ENCODE measurements around the gene RHO. TPM values are rescaled to one million over a fixed set of nuclear protein-coding genes. Genes with fewer than 3 reads are reported as not detected.

RHO gene
- total RNA-seq, 2 experiments from 2014 or later: not detected

DNA sequence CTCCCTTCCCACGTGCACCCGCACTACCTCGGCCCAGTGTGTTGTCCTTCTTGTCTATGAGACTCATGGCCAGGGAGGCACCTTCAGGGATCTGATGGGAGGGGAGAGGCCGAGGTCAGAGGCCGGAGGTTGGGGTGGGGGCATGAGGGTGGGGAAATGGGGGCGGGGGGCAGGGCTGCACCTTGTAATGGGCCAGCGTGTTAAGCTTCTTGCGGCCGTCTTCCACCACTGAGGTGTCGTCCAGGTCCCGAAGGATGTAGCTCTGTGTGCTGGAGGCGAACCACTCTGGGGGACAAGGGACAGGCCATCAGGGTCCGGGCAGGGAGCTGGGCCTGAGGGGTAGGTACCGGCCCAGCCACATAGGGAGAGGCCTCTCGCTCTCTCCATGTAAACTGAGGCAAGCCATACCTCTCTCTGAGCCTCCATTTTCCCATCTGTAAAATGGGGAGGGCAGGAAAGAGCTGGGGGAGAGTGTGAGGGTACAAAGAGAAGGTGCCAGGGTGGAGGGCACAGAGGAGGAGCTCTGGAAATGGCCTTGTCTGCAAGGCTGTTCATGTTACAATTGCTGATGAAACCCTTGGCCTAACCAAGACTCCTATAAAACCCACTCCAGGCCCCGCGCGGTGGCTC, 33.3 kb downstream of the RHO start:
- ChIA-PET POLR2A (no interaction called here), CTCF (no interaction called here)
- no peaks in the 10 kb centered on the region for H3K9me3 Mint-ChIP-seq
- H3K4me1 Mint-ChIP-seq (ENCODE audit: low read depth): peaks cover 4% of the 10 kb centered on the region
- no peaks in the 10 kb centered on the region for H3K36me3 Mint-ChIP-seq (ENCODE audit: low read depth)
- H3K27ac Mint-ChIP-seq: no peak overlapping the region
- intact Hi-C loops (cut with micrococcal nuclease): no loop called here
- no peak for DNase-seq
- H3K27me3 Mint-ChIP-seq: no peaks in the 10 kb centered on the region
- TF ChIP-seq CTCF (IDR thresholded peaks at IDR 0.05): no peak
- ATAC-seq: no peak
- no peak overlapping the region for H3K4me3 Mint-ChIP-seq

- no peak for TF ChIP-seq CTCF (IDR thresholded peaks at IDR 0.05)
- H3K27ac Mint-ChIP-seq: no peak overlapping the region
- POLR2A ChIA-PET: no interaction called here
Observed at GRCh38 chr3:129562803-129563202, 34.4 kb downstream of the RHO start.

DNA sequence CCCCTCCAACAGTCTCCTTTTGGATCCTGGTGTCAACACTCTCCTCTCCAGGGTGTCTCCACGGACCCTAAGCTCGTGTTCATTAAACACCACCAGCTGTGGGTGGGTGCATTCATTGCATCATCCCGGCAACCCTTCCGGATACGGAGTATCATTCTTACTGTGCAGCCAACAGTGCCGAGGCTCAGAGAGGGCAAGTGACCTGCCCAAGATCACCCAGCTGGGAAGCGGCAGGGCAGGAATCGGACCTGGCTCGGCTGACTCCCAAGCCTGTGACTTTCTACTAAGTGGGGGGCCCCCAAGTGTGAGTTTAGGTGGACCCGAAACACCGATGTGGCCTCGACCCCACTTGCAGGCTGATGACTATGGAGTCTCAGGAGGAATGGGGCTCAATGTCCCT, 34.9 kb downstream of the RHO start:
- peaks cover 1% of the 10 kb centered on the region for H3K4me1 Mint-ChIP-seq (ENCODE audit: low read depth)
- intact Hi-C loops (cut with micrococcal nuclease): no loop called here
- POLR2A ChIA-PET: no interaction called here
- CTCF ChIA-PET: no interaction called here
- H3K27ac Mint-ChIP-seq: no peak overlapping the region
- DNase-seq (no peak), ATAC-seq (no peak)
- no peak for TF ChIP-seq CTCF (IDR thresholded peaks at IDR 0.05)
- no peaks in the 10 kb centered on the region for H3K36me3 Mint-ChIP-seq (ENCODE audit: low read depth)
- H3K4me3 Mint-ChIP-seq: no peak overlapping the region
- H3K27me3 Mint-ChIP-seq: no peaks in the 10 kb centered on the region
- H3K9me3 Mint-ChIP-seq: no peaks in the 10 kb centered on the region

More at GRCh38 chr3:129562803-129563202, 34.4 kb downstream of the RHO start:
- DNase-seq (no peak), ATAC-seq (no peak)
- Mint-ChIP-seq H3K9me3 (no peaks in the 10 kb centered on the region), H3K27me3 (no peaks in the 10 kb centered on the region), H3K36me3 (ENCODE audit: low read depth) (no peaks in the 10 kb centered on the region), H3K4me1 (ENCODE audit: low read depth) (peaks cover 4% of the 10 kb centered on the region), H3K4me3 (no peak overlapping the region)
- CTCF ChIA-PET: no interaction called here
- intact Hi-C loops (cut with micrococcal nuclease): no loop called here

DNA sequence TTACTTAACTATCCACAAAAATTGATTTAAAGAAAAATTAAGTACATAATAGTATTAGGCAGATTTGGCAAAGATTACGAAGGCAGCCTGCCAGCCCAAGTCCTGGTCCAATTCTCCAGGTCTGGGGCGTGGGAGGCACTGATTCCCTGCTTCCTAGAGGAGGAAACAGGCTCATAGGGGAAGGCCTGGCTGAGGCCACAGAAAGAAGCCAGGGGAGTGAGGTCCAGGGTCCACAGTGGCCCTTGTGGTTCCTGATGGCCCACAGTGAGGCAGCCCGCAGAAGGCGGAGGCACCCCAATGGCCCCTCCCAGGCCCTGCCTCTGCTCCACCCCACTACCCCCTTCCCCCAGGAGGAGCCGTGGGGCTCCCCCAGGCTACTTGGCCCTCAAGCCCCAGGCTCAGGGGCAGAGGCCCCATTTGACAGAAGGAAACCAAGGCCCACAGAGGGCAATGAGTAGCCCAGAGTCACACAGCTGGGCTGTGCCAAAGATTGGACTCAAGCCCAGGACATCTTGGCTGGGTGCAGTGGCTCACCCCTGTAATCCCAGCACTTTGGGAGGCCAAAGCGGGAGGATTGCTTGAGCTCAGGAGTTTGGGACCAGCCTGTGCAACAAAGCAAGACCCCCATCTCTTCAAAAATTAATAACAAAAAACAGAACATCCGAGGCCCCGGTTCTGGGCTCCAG, 35.6 kb downstream of the RHO start:
- H3K27me3 Mint-ChIP-seq: no peaks in the 10 kb centered on the region
- H3K27ac Mint-ChIP-seq: no peak overlapping the region
- intact Hi-C loops (cut with micrococcal nuclease): no loop called here
- no peaks in the 10 kb centered on the region for H3K36me3 Mint-ChIP-seq (ENCODE audit: low read depth)
- H3K4me1 Mint-ChIP-seq (ENCODE audit: low read depth): no peaks in the 10 kb centered on the region
- ChIA-PET POLR2A (no interaction called here), CTCF (no interaction called here)
- TF ChIP-seq CTCF (IDR thresholded peaks at IDR 0.05): no peak
- no peak for DNase-seq
- no peak for ATAC-seq
- H3K4me3 Mint-ChIP-seq: no peak overlapping the region
- H3K9me3 Mint-ChIP-seq: no peaks in the 10 kb centered on the region

DNA sequence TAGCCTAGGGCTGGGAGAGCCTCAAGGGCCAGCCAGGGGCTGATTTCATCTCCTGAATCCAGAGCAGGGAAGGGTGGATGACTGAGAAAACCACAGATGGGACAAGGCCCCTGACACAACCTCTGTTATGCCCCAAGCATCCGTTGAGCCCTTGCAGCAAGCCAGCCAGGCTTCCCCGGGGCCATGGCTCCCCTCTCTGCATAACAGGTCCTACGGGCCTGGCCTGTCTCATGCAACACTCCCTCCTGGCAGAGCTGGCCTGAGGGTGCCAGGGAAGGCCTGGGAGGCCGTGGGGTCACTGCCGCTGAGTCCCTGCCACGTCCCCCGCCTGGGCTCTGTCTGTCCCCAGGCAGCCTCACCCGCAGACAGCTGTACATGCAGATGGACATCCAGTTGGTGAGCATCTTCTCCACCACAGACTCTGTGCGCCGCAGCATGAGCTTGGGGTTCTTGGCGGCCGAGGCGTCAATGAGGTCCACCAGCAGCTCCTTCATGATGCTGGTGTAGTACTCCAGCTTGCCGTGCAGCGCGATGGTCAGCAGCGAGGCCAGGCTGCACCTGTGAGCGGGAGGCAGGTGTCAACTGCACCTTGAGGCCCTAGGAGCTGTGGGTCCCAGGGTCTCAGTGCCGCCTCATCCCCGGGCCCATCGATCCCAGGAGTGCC, 36.7 kb downstream of the RHO start:
- no peaks in the 10 kb centered on the region for H3K4me1 Mint-ChIP-seq (ENCODE audit: low read depth)
- CTCF ChIA-PET: no interaction called here
- DNase-seq (no peak), ATAC-seq (no peak)
- intact Hi-C loops (cut with micrococcal nuclease): no loop called here
- no peak overlapping the region for H3K27ac Mint-ChIP-seq
- H3K4me3 Mint-ChIP-seq: no peak overlapping the region
- no peak for TF ChIP-seq CTCF (IDR thresholded peaks at IDR 0.05)
- no peaks in the 10 kb centered on the region for H3K36me3 Mint-ChIP-seq (ENCODE audit: low read depth)
- H3K9me3 Mint-ChIP-seq: no peaks in the 10 kb centered on the region
- POLR2A ChIA-PET: interaction anchor here (0.8 kb wide), 1 partner anchor 14 kb away, joined by 3 read pairs; no protein-coding TSS in a partner anchor
- H3K27me3 Mint-ChIP-seq: no peaks in the 10 kb centered on the region

All from activated CD8-positive, alpha-beta T cell treated with anti-CD3 and anti-CD28 coated beads for 36 hours (primary cell).